Transverse colon (tissue), 4 donors: ENCODE measurements around the gene CCN2. TPM values are rescaled to one million over a fixed set of nuclear protein-coding genes. Genes with fewer than 3 reads are reported as not detected.

Experiments
- DNase-seq: peaks from one replicate; pipeline ENCODE4 v3.0.0-alpha.2; 2019
- H3K27ac ChIP-seq, 4 donors: fragments of 200-600 bp; sonication (generic); 2 replicates each; pipeline ENCODE4 v1.5.1; 2016 to 2018; ENCODE audit warnings: inconsistent platforms in 4 of 4
- H3K27me3 ChIP-seq: fragments of 200-600 bp; sonication (generic); 2 replicates; pipeline ENCODE4 v1.5.1; 2017; ENCODE audit warnings: inconsistent platforms
- H3K36me3 ChIP-seq, 4 donors: fragments of 200-600 bp; sonication (generic); 2 replicates each; pipeline ENCODE4 v1.5.1; 2017 to 2019; ENCODE audit warnings: inconsistent platforms in 4 of 4
- H3K4me1 ChIP-seq, 4 donors: fragments of 200-600 bp; sonication (generic); 2 replicates each; pipeline ENCODE4 v1.5.1; 2017 to 2020; ENCODE audit warnings: inconsistent platforms in 4 of 4
- H3K4me3 ChIP-seq, 4 donors: fragments of 200-600 bp; sonication (generic); 1 replicate in 1 of 4; 2 replicates in 3 of 4; pipeline versions ENCODE4 v1.5.1 to v1.6.1; 2017 to 2019; ENCODE audit warnings: inconsistent platforms in 4 of 4
- H3K9me3 ChIP-seq, 2 donors: fragments of 200-600 bp; sonication (generic); 2 replicates each; pipeline ENCODE4 v1.5.1; 2017 to 2019; ENCODE audit warnings: inconsistent platforms in 2 of 2
- CTCF ChIP-seq, 5 experiments: fragments of 200-600 bp in 3 of 5; fragments of 450-650 bp in 2 of 5; sonication (generic) in 3 of 5; IDR thresholded peaks; 1 replicate in 2 of 5; 2 replicates in 3 of 5; pipeline ENCODE4 v1.5.1; 2016 to 2017; ENCODE audit warnings: antibody characterized with exemption in 5 of 5, inconsistent platforms in 3 of 5, mild to moderate bottlenecking in 2 of 5, moderate library complexity in 1 of 5
- EP300 ChIP-seq: sonication (generic); formaldehyde crosslinking; IDR thresholded peaks from one replicate; pipeline ENCODE4 v1.6.1; 2017; ENCODE audit warnings: antibody characterized with exemption, low read depth
- POLR2A ChIP-seq: fragments of 450-650 bp; IDR thresholded peaks from one replicate; pipeline ENCODE4 v1.6.1; 2016; ENCODE audit warnings: antibody characterized with exemption, mild to moderate bottlenecking, moderate library complexity
- POLR2AphosphoS5 ChIP-seq, 3 donors: sonication (generic); formaldehyde crosslinking; IDR thresholded peaks; one replicate each; pipeline ENCODE4 v1.6.1; 2016; ENCODE audit warnings: antibody characterized with exemption in 3 of 3
- whole genome bisulfite sequencing, 2 donors: methylation state at CpG; one replicate each; pipeline ENCODE4 v1.1.5; 2018; ENCODE audit warnings: low coverage in 1 of 2; 5-methylcytosine and 5-hydroxymethylcytosine counted together
- in situ Hi-C, 4 donors: fragments of 200-750 bp; cut with MboI; loops; one replicate each; pipeline versions ENCODE4 v1.15.0 to v1.15.1; 2017; ENCODE audit warnings: low sequenced_read_pairs in 3 of 4, low pct_ligation_motif_present in 1 of 4, low pct_unique_long_range_greater_than_20kb in 1 of 4
- intact Hi-C: fragments of 100-400 bp; cut with DNase I; formaldehyde crosslinking; loops from one replicate; pipeline ENCODE4 v1.15.1; 2023; ENCODE audit warnings: low total_unique reads
- total RNA-seq, 4 donors: library from RNA; depleted of rRNA; stranded (reverse); fragments of >200 nt; gene quantifications; one replicate each; pipeline ENCODE4 v1.1.0, GENCODE V29; 2016

CCN2 gene
- total RNA-seq, 4 donors from 2014 or later: 37.0 to 146 (median 58.0) TPM

GRCh38 chr6:131958095-131958494 is 6.9 kb upstream of the CCN2 start:
- no peaks in the 10 kb centered on the region for H3K9me3 ChIP-seq
- WGBS, 2 donors: 78 to 91% methylated on average over 2 to 3 of the region's 3 CpGs
- H3K4me3 ChIP-seq: no peak overlapping the region
- no peaks in the 10 kb centered on the region for H3K36me3 ChIP-seq
- intact Hi-C loops: no loop called here
- in situ Hi-C loops: no loop called here
- TF ChIP-seq POLR2AphosphoS5 (IDR thresholded peaks at IDR 0.05) (no peak), EP300 (no peak), CTCF (IDR thresholded peaks at IDR 0.05) (no peak), POLR2A (no peak)
- peaks cover 4 to 41% (median 15%) of the 10 kb centered on the region in 4 donors for H3K4me1 ChIP-seq
- no peak for DNase-seq
- H3K27me3 ChIP-seq: no peaks in the 10 kb centered on the region
- H3K27ac ChIP-seq: peak overlapping the region; percentile 57 to 68 (median 62)

- WGBS, 2 donors: 91 to 93% methylated on average over 1 of the region's 1 CpG
- no peaks in the 10 kb centered on the region for H3K27me3 ChIP-seq
- in situ Hi-C loops: no loop called here
- DNase-seq: no peak
- no peaks in the 10 kb centered on the region for H3K9me3 ChIP-seq
- TF ChIP-seq EP300 (no peak), POLR2AphosphoS5 (IDR thresholded peaks at IDR 0.05) (no peak), CTCF (IDR thresholded peaks at IDR 0.05) (no peak), POLR2A (no peak)
- no peaks in the 10 kb centered on the region for H3K36me3 ChIP-seq
- intact Hi-C loops: no loop called here
- no peak overlapping the region for H3K4me3 ChIP-seq
- peaks cover 4 to 54% (median 22%) of the 10 kb centered on the region in 4 donors for H3K4me1 ChIP-seq
- peak overlapping the region in 1 of 4 donors; percentile 57 for H3K27ac ChIP-seq
These were observed 4.7 kb upstream of the CCN2 start for GRCh38 chr6:131955876-131956275.

GRCh38 chr6:131955192-131955591 is 4.0 kb upstream of the CCN2 start:
- in situ Hi-C loops (no loop called here), intact Hi-C loops (no loop called here)
- H3K4me3 ChIP-seq: peak overlapping the region in 1 of 4 donors; percentile 28
- TF ChIP-seq EP300 (no peak), POLR2AphosphoS5 (IDR thresholded peaks at IDR 0.05) (no peak), POLR2A (no peak), CTCF (IDR thresholded peaks at IDR 0.05) (no peak)
- no peak for DNase-seq
- H3K27ac ChIP-seq: peak overlapping the region; percentile 57 to 69 (median 62)
- no peaks in the 10 kb centered on the region for H3K36me3 ChIP-seq
- peaks cover 4 to 55% (median 22%) of the 10 kb centered on the region in 4 donors for H3K4me1 ChIP-seq
- H3K27me3 ChIP-seq: no peaks in the 10 kb centered on the region
- WGBS, 2 donors: 35 to 43% methylated on average over 6 of the region's 6 CpGs
- no peaks in the 10 kb centered on the region for H3K9me3 ChIP-seq

- in situ Hi-C loops (no loop called here), intact Hi-C loops (no loop called here)
- peak; percentile 77 for DNase-seq
- Histone ChIP-seq H3K36me3 (no peaks in the 10 kb centered on the region), H3K27ac (peak overlapping the region; percentile 57 to 69 (median 62)), H3K4me1 (peaks cover 4 to 60% (median 22%) of the 10 kb centered on the region in 4 donors), H3K9me3 (no peaks in the 10 kb centered on the region), H3K4me3 (peak overlapping the region in 1 of 4 donors; percentile 28), H3K27me3 (no peaks in the 10 kb centered on the region)
- WGBS, 2 donors: 17% methylated on average over 7 of the region's 7 CpGs; no CpG with 5 or more reads in 1 of the 2 donors
- TF ChIP-seq CTCF (IDR thresholded peaks at IDR 0.05) (no peak), POLR2AphosphoS5 (IDR thresholded peaks at IDR 0.05) (peak; percentile 21 to 64 (median 45))
These were observed 3.6 kb upstream of the CCN2 start for GRCh38 chr6:131954775-131955107.
